Neural progenitor cell (in vitro differentiated cells): Measurements from ENCODE around the gene TLL2.

Experiments used
- CTCF ChIP-seq: fragments of 200-600 bp; sonication (generic); IDR thresholded peaks from 2 replicates; pipeline ENCODE4 v1.5.1; 2017; ENCODE audit warnings: antibody characterized with exemption, mild to moderate bottlenecking
- EZH2 ChIP-seq: fragments of 200-600 bp; sonication (generic); IDR thresholded peaks from 2 replicates; pipeline ENCODE4 v1.6.1; 2017; ENCODE audit warnings: antibody characterized with exemption, mild to moderate bottlenecking, moderate library complexity
- EZH2phosphoT487 ChIP-seq: fragments of 200-600 bp; sonication (generic); IDR thresholded peaks from 2 replicates; pipeline ENCODE4 v1.6.1; 2017; ENCODE audit warnings: antibody characterized with exemption

- TF ChIP-seq CTCF (no peak), EZH2 (no peak), EZH2phosphoT487 (no peak)
Observed at GRCh38 chr10:96532523-96532922, 18.8 kb upstream of the TLL2 start.
